ENCODE measurements around the gene SLITRK1.

GRCh38 chr13:83929157-83929556 lies 46.9 kb upstream of the SLITRK1 start:
- TF ChIP-seq CTCF (IDR thresholded peaks at IDR 0.05) (no peak), POLR2A (IDR thresholded peaks at IDR 0.05) (no peak)
